ENCODE data around the gene ANKRD31. TPM values are rescaled to one million over a fixed set of nuclear protein-coding genes. Genes with fewer than 3 reads are reported as not detected.
"Not testable (repeated sequence)": the region's sequence is repeated elsewhere in the genome, so short reads cannot be mapped to it uniquely, and the experiment has no call there.

The ANKRD31 gene
- total RNA-seq, 4 donors from 2014 or later = 0.16 TPM; not detected in 3

DNA sequence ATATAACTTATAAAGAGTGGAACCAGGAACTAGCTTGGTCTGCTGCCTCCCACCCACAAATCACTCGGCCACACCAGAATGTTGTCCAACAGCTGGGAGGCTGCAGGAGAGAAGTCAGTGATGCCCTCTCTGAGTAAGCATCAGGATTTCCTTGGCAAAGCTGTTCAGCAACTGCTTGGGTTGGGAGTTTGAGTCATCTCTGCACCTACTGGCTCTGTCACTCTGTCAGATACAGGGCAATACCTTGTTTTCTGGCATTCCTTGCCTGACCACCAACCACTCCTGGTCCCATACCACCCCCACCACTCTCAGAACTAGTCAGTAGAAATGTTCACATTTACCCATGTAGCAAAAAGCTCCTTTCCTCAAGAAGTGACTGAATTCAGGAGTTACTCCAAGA lies 147.5 kb downstream of the ANKRD31 start:
- Histone ChIP-seq H3K27ac (no peak overlapping the region), H3K4me1 (no peaks in the 10 kb centered on the region), H3K9me3 (no peaks in the 10 kb centered on the region), H3K36me3 (no peaks in the 10 kb centered on the region), H3K4me3 (no peak overlapping the region), H3K27me3 (no peaks in the 10 kb centered on the region)
- in situ Hi-C loops (cut with MboI; ENCODE audit: low pct_ligation_motif_present in 1 of 4, low pct_unique_long_range_greater_than_20kb in 1 of 4, low sequenced_read_pairs in 3 of 4) = no loop called here
- intact Hi-C loops (cut with DNase I; ENCODE audit: low total_unique reads) = no loop called here
- no peak for DNase-seq
- TF ChIP-seq, protein P1, sequence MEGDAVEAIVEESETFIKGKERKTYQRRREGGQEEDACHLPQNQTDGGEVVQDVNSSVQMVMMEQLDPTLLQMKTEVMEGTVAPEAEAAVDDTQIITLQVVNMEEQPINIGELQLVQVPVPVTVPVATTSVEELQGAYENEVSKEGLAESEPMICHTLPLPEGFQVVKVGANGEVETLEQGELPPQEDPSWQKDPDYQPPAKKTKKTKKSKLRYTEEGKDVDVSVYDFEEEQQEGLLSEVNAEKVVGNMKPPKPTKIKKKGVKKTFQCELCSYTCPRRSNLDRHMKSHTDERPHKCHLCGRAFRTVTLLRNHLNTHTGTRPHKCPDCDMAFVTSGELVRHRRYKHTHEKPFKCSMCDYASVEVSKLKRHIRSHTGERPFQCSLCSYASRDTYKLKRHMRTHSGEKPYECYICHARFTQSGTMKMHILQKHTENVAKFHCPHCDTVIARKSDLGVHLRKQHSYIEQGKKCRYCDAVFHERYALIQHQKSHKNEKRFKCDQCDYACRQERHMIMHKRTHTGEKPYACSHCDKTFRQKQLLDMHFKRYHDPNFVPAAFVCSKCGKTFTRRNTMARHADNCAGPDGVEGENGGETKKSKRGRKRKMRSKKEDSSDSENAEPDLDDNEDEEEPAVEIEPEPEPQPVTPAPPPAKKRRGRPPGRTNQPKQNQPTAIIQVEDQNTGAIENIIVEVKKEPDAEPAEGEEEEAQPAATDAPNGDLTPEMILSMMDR (IDR thresholded peaks at IDR 0.05) = no peak
- no peak for TF ChIP-seq POLR2A (IDR thresholded peaks at IDR 0.05)
- TF ChIP-seq POLR2AphosphoS5 (IDR thresholded peaks at IDR 0.05) = no peak
- TF ChIP-seq EP300 (IDR thresholded peaks at IDR 0.05; ENCODE audit: low read depth) = no peak
- WGBS, 2 donors (ENCODE audit: low coverage in 1 of 2) = 50 to 60% methylated on average over 1 of the region's 1 CpG

DNA sequence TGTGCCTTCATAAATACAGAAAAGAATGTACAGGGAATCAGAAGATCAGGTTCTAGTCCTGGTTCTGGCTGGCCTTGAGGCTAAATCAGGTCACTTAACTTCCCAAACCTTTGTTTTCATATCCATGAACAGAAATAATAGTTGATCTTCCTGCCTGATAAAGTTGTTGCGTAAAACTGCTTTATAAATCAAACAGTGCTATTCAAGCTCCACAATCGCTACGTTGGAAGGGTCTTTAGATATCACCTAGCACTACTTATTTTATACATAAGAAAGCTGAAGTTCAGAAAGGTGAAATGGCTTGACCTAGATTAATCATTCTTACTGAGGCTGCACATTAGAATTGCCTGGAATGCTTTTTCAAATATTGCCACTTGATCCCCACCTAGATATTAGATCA lies 148.0 kb downstream of the ANKRD31 start:
- in situ Hi-C loops (cut with MboI; ENCODE audit: low pct_ligation_motif_present in 1 of 4, low pct_unique_long_range_greater_than_20kb in 1 of 4, low sequenced_read_pairs in 3 of 4) (no loop called here), intact Hi-C loops (cut with DNase I; ENCODE audit: low total_unique reads) (no loop called here)
- Histone ChIP-seq H3K36me3 (no peaks in the 10 kb centered on the region), H3K27me3 (no peaks in the 10 kb centered on the region), H3K4me1 (no peaks in the 10 kb centered on the region), H3K4me3 (no peak overlapping the region), H3K9me3 (no peaks in the 10 kb centered on the region), H3K27ac (no peak overlapping the region)
- DNase-seq = no peak
- TF ChIP-seq POLR2A (IDR thresholded peaks at IDR 0.05) = no peak
- TF ChIP-seq, protein P1 (IDR thresholded peaks at IDR 0.05) = no peak
- TF ChIP-seq EP300 (IDR thresholded peaks at IDR 0.05; ENCODE audit: low read depth) = no peak
- no peak for TF ChIP-seq POLR2AphosphoS5 (IDR thresholded peaks at IDR 0.05)
- WGBS, 2 donors (ENCODE audit: low coverage in 1 of 2) = 89 to 95% methylated on average over 3 of the region's 3 CpGs

DNA sequence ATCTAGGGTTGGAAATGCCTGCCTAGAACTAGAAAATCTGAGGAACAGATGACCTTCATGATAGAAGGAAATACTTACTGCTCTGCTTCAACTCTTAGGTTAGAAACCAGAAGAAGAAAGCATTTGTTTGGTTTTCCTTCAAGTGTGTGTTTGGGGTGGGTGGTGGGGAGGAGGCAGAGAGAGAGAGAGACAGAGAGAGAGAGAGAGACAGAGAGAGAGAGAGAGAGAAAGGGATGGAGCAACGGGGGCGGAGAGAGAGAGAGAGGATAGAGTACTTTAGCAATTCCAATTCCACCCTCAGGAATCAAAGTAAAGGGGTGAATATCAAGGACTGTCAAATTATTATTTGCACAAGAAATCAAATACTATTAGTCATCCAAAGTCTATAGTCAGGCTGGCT lies 155.2 kb downstream of the ANKRD31 start:
- no peak for DNase-seq
- Histone ChIP-seq H3K9me3 (no peaks in the 10 kb centered on the region), H3K27me3 (no peaks in the 10 kb centered on the region), H3K4me1 (no peaks in the 10 kb centered on the region), H3K4me3 (no peak overlapping the region), H3K27ac (no peak overlapping the region), H3K36me3 (no peaks in the 10 kb centered on the region)
- TF ChIP-seq POLR2AphosphoS5 (IDR thresholded peaks at IDR 0.05) (no peak), POLR2A (IDR thresholded peaks at IDR 0.05) (no peak), EP300 (IDR thresholded peaks at IDR 0.05; ENCODE audit: low read depth) (no peak)
- TF ChIP-seq, protein P1 (IDR thresholded peaks at IDR 0.05) = no peak
- in situ Hi-C loops (cut with MboI; ENCODE audit: low pct_ligation_motif_present in 1 of 4, low pct_unique_long_range_greater_than_20kb in 1 of 4, low sequenced_read_pairs in 3 of 4) (no loop called here), intact Hi-C loops (cut with DNase I; ENCODE audit: low total_unique reads) (no loop called here)
- WGBS, 2 donors (ENCODE audit: low coverage in 1 of 2) = 71 to 80% methylated on average over 2 of the region's 2 CpGs

DNA sequence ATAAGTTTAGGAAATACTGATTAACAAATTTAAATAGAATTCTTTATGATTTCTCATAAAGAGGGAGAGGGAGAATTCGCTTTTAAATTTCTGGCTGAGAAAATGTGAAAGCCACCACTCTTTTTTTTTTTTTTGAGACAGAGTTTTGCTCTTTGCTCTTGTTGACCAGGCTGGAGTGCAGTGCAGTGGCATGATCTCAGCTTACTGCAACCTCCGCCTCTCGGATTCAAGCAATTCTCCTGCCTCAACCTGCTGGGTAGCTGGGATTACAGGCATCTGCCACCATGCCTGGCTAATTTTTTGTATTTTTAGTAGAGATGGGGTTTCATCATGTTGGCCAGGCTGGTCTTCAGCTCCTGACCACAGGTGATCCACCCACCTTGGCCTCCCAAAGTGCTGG lies 157.3 kb downstream of the ANKRD31 start:
- H3K27me3 ChIP-seq; H3K9me3 ChIP-seq; DNase-seq; H3K27ac ChIP-seq; H3K4me3 ChIP-seq; intact Hi-C loops (cut with DNase I; ENCODE audit: low total_unique reads); H3K36me3 ChIP-seq; H3K4me1 ChIP-seq; in situ Hi-C loops (cut with MboI; ENCODE audit: low pct_ligation_motif_present in 1 of 4, low pct_unique_long_range_greater_than_20kb in 1 of 4, low sequenced_read_pairs in 3 of 4): not testable (repeated sequence)
- WGBS, 2 donors (ENCODE audit: low coverage in 1 of 2) = 57 to 89% methylated on average over 1 to 3 of the region's 3 CpGs

DNA sequence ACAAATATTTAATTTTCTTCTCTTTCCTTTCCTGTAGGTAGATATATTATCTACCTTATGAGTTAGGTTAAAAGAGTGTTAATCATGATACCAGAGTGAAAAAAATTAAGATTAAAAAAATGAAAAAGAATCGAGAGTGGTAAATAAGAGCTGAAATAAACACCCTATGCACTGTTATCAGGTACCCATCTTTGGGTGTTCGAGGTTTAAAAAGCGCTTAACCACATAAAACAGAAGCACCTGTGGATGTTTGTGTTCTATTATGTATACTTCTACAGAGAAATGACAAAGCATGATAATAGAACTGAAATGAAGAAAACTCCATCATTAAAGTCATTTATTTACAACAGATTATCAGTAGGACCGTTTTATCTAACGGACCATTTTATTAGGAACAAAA lies 158.7 kb downstream of the ANKRD31 start:
- in situ Hi-C loops (cut with MboI; ENCODE audit: low pct_ligation_motif_present in 1 of 4, low pct_unique_long_range_greater_than_20kb in 1 of 4, low sequenced_read_pairs in 3 of 4) = no loop called here
- Histone ChIP-seq H3K27me3 (no peaks in the 10 kb centered on the region), H3K4me1 (no peaks in the 10 kb centered on the region), H3K9me3 (no peaks in the 10 kb centered on the region), H3K27ac (no peak overlapping the region), H3K4me3 (no peak overlapping the region), H3K36me3 (no peaks in the 10 kb centered on the region)
- TF ChIP-seq EP300 (IDR thresholded peaks at IDR 0.05; ENCODE audit: low read depth) (no peak), POLR2AphosphoS5 (IDR thresholded peaks at IDR 0.05) (no peak), POLR2A (IDR thresholded peaks at IDR 0.05) (no peak)
- TF ChIP-seq, protein P1 (IDR thresholded peaks at IDR 0.05) = no peak
- no peak for DNase-seq
- intact Hi-C loops (cut with DNase I; ENCODE audit: low total_unique reads) = no loop called here
- 83 to 92% methylated on average over 5 of the region's 5 CpGs for WGBS, 2 donors (ENCODE audit: low coverage in 1 of 2)
